ENCODE measurements around the gene SPATA6.

SPATA6 gene

GRCh38 chr1:48422009-48422408 is 50.0 kb downstream of the SPATA6 start:
- TF ChIP-seq, protein P1, sequence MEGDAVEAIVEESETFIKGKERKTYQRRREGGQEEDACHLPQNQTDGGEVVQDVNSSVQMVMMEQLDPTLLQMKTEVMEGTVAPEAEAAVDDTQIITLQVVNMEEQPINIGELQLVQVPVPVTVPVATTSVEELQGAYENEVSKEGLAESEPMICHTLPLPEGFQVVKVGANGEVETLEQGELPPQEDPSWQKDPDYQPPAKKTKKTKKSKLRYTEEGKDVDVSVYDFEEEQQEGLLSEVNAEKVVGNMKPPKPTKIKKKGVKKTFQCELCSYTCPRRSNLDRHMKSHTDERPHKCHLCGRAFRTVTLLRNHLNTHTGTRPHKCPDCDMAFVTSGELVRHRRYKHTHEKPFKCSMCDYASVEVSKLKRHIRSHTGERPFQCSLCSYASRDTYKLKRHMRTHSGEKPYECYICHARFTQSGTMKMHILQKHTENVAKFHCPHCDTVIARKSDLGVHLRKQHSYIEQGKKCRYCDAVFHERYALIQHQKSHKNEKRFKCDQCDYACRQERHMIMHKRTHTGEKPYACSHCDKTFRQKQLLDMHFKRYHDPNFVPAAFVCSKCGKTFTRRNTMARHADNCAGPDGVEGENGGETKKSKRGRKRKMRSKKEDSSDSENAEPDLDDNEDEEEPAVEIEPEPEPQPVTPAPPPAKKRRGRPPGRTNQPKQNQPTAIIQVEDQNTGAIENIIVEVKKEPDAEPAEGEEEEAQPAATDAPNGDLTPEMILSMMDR (conservative IDR thresholded peaks at IDR 0.05; ENCODE audit: low read depth, low read length), result no peak
- no peak overlapping the region for H3K4me3 ChIP-seq (ENCODE audit: low read depth, low read length)
- no peak for DNase-seq (ENCODE audit: low read depth)

- TF ChIP-seq, protein P1 (conservative IDR thresholded peaks at IDR 0.05; ENCODE audit: low read depth, low read length), result no peak
- H3K4me3 ChIP-seq (ENCODE audit: low read depth, low read length), result no peak overlapping the region
- DNase-seq (ENCODE audit: low read depth), result no peak
Observed at GRCh38 chr1:48418742-48419141, 53.3 kb downstream of the SPATA6 start.

DNA sequence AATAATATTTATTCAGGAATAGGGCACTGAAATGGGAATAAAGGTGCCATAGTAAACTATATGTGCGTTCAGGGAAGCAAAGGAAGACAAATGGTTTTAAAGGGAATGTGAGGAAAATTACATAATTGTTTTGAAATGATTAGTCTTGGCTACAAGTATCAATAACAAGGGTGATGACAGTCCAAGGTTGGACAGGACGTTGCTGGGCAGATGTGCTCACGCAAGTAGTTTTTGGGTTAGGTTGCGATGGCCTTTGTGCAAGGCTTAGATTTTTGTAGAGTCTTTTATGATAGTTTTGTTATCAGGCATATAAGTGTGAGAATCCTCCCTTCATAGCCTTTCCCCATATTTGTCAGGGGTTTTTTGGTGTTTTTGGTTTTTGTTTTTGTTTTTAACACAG is 57.0 kb downstream of the SPATA6 start:
- TF ChIP-seq, protein P1 (conservative IDR thresholded peaks at IDR 0.05; ENCODE audit: low read depth, low read length), result no peak
- DNase-seq (ENCODE audit: low read depth), result no peak

DNA sequence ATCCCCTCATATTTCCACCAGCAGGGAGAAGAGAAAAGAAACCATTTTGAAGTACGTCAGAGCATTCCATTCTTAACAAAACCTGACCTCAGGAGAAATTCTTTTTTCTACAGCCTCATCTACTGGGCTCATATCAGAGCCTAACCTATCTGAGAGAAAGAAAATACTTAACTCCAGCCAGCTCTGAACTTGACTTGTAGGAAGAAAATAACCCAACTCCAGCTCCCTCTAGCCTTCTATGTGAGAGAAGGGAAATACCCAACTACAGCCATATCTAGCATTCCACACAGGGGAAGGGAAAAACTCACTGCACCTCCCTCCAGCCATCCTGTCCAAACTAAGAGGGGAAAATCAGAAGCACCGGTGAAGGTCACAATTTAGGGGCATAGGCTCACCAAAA is 57.7 kb downstream of the SPATA6 start:
- no peak overlapping the region for H3K4me3 ChIP-seq (ENCODE audit: low read depth, low read length)
- TF ChIP-seq, protein P1 (conservative IDR thresholded peaks at IDR 0.05; ENCODE audit: low read depth, low read length), result no peak
- peak; percentile 66 for DNase-seq (ENCODE audit: low read depth)

More for the DNA sequence above, 57.0 kb downstream of the SPATA6 start:
- H3K4me3 ChIP-seq (ENCODE audit: low read depth, low read length), result no peak overlapping the region

DNA sequence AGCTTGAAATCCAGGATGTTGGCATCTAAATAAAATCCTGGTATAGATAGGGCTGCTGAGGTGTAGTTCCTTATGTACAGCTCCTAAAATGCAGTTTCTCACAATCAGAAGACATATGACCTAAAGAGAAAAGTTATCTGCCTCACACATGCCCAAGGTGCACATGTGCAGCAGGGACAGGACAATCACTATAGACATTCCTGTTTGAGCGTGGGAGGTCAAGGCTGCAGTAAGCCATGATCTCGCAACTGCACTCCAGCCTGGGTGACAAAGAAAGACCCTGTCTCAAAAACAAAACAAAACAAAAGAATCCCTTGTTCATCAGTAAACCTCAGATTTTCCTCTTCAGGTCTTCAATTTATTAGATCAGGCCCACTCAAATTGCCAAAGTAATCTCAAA is 66.1 kb downstream of the SPATA6 start:
- no peak for DNase-seq (ENCODE audit: low read depth)
- TF ChIP-seq, protein P1 (conservative IDR thresholded peaks at IDR 0.05; ENCODE audit: low read depth, low read length), result no peak
- no peak overlapping the region for H3K4me3 ChIP-seq (ENCODE audit: low read depth, low read length)

- DNase-seq (ENCODE audit: low read depth), result no peak
- H3K4me3 ChIP-seq (ENCODE audit: low read depth, low read length), result no peak overlapping the region
- TF ChIP-seq, protein P1 (conservative IDR thresholded peaks at IDR 0.05; ENCODE audit: low read depth, low read length), result no peak
Observed at GRCh38 chr1:48405400-48405799, 66.6 kb downstream of the SPATA6 start.

GRCh38 chr1:48402599-48402998 is 69.4 kb downstream of the SPATA6 start:
- TF ChIP-seq, protein P1 (conservative IDR thresholded peaks at IDR 0.05; ENCODE audit: low read depth, low read length), result no peak
- DNase-seq (ENCODE audit: low read depth), result no peak
- no peak overlapping the region for H3K4me3 ChIP-seq (ENCODE audit: low read depth, low read length)

Data from choroid plexus epithelial cell (primary cell).